CD4-positive, alpha-beta T cell (primary cell): ENCODE measurements around the gene FAM209B. TPM values are rescaled to one million over a fixed set of nuclear protein-coding genes. Genes with fewer than 3 reads are reported as not detected.
A peak's percentile ranks its signal among the peaks of the same experiment; 100 is the strongest.

Experiments
- ATAC-seq: fragments of 200-7000 bp; cut with Tn5 transposase; one replicate; pipeline ENCODE4 v1.10.0; 2022; ENCODE audit warnings: mild to moderate bottlenecking; ENCODE audit not compliant: poor library complexity
- CTCF ChIA-PET: fragments of 350-600 bp; sonication (Branson Sonifier 250); formaldehyde crosslinking; loops from one replicate; lab custom pipeline; 2021; ENCODE audit warnings: antibody characterized with exemption, inconsistent platforms; lab: Charles Lee
- POLR2A ChIA-PET: fragments of 350-600 bp; sonication (Branson Sonifier 250); formaldehyde crosslinking; loops from one replicate; lab custom pipeline; 2021; ENCODE audit warnings: antibody characterized with exemption, inconsistent platforms; lab: Charles Lee
- DNase-seq, 14 experiments: peaks; one replicate each; pipeline ENCODE4 v3.0.0-alpha.2; 2013 to 2020; ENCODE audit warnings: mixed read lengths in 2 of 14
- H3K27ac ChIP-seq, 2 donors: one replicate each; pipeline versions ENCODE4 v1.5.1 to v1.7.0; 2013; ENCODE audit warnings: low read length in 2 of 2, low read depth in 1 of 2, mild to moderate bottlenecking in 1 of 2
- H3K27me3 ChIP-seq, 2 experiments: 1 replicate in 1 of 2; 2 replicates in 1 of 2; pipeline versions ENCODE4 v1.6.1 to v1.7.0; 2013; ENCODE audit warnings: low read length in 2 of 2, control low read depth in 1 of 2, mild to moderate bottlenecking in 1 of 2, moderate library complexity in 1 of 2; ENCODE audit not compliant: insufficient read depth in 2 of 2, control insufficient read depth in 1 of 2
- H3K36me3 ChIP-seq: one replicate; pipeline ENCODE4 v1.6.1; 2013; ENCODE audit warnings: low read length, control low read depth; ENCODE audit not compliant: insufficient read depth
- H3K4me1 ChIP-seq: one replicate; pipeline ENCODE4 v1.6.1; 2013; ENCODE audit warnings: low read length, control low read depth; ENCODE audit not compliant: insufficient read depth
- H3K4me3 ChIP-seq: one replicate; pipeline ENCODE4 v1.5.1; 2013; ENCODE audit warnings: mild to moderate bottlenecking, low read length, moderate library complexity
- H3K9me3 ChIP-seq, 2 experiments: 1 replicate in 1 of 2; 2 replicates in 1 of 2; pipeline versions ENCODE4 v1.6.1 to v1.7.0; 2013; ENCODE audit warnings: low read length in 2 of 2, mild to moderate bottlenecking in 2 of 2, control low read depth in 1 of 2, moderate library complexity in 1 of 2; ENCODE audit not compliant: control insufficient read depth in 1 of 2, insufficient read depth in 1 of 2
- H3K27ac Mint-ChIP-seq: one replicate; pipeline ENCODE4 v1.8.0; 2020; ENCODE audit warnings: mixed read lengths
- H3K27me3 Mint-ChIP-seq: one replicate; pipeline ENCODE4 v1.8.0; 2021; ENCODE audit warnings: mixed read lengths
- H3K36me3 Mint-ChIP-seq: one replicate; pipeline ENCODE4 v1.8.0; 2021; ENCODE audit warnings: low read depth, mixed read lengths
- H3K4me1 Mint-ChIP-seq: one replicate; pipeline ENCODE4 v1.8.0; 2021; ENCODE audit warnings: low read depth, mixed read lengths
- H3K4me3 Mint-ChIP-seq: one replicate; pipeline ENCODE4 v1.8.0; 2020; ENCODE audit warnings: mild to moderate bottlenecking, mixed read lengths
- H3K9me3 Mint-ChIP-seq: one replicate; pipeline ENCODE4 v1.8.0; 2020; ENCODE audit warnings: mixed read lengths
- CTCF ChIP-seq: fragments of 200-600 bp; IDR thresholded peaks from one replicate; pipeline ENCODE4 v1.8.0; 2022; ENCODE audit warnings: antibody characterized with exemption, mild to moderate bottlenecking
- intact Hi-C, 2 experiments: fragments of 100-400 bp; cut with DNase I in 1 of 2; cut with micrococcal nuclease in 1 of 2; formaldehyde crosslinking; loops; one replicate each; pipeline versions ENCODE4 v1.15.1 to v1.9.0; 2023 to 2025; cut with DNase I, micrococcal nuclease
- total RNA-seq, 174 experiments: library from RNA in 2 of 174; stranded (reverse) in 2 of 174; gene quantifications; one replicate each; pipeline ENCODE4 v1.2.3 and lab custom pipeline; 2021 to 2026

Gene FAM209B
- total RNA-seq, 2 experiments from 2014 or later, result 3.1 to 3.9 TPM

DNA sequence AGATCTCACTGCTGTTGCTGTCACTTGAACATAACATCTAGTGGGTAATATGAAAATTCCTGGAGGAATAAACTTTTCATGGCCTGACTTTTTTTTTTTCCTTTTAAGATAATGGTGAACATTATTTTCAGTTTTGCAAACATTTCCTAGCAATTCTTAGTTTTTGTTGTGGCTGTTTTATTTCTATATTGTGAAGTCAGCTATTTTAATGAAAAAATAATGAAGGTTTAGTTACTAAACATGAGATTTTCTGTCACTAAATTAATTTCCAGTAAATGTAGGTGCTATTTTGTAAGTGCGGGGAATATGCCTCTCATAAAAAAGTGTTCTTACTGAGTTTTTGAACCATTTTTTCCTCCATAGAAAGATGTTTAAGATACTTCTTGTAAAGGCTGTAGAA is 31.9 kb upstream of the FAM209B start:
- DNase-seq (no peak), ATAC-seq (no peak)
- Mint-ChIP-seq H3K4me3 (no peak overlapping the region), H3K36me3 (peaks cover 47% of the 10 kb centered on the region), H3K27ac (no peak overlapping the region), H3K27me3 (no peaks in the 10 kb centered on the region), H3K4me1 (peaks cover 36% of the 10 kb centered on the region), H3K9me3 (no peaks in the 10 kb centered on the region)
- Histone ChIP-seq H3K4me3 (no peak overlapping the region), H3K27me3 (no peaks in the 10 kb centered on the region), H3K4me1 (peaks cover 8% of the 10 kb centered on the region), H3K9me3 (no peaks in the 10 kb centered on the region), H3K36me3 (peaks cover 16% of the 10 kb centered on the region), H3K27ac (no peak overlapping the region)
- ChIA-PET POLR2A (no interaction called here), CTCF (no interaction called here)
- intact Hi-C loops, result no loop called here
- TF ChIP-seq CTCF, result no peak

DNA sequence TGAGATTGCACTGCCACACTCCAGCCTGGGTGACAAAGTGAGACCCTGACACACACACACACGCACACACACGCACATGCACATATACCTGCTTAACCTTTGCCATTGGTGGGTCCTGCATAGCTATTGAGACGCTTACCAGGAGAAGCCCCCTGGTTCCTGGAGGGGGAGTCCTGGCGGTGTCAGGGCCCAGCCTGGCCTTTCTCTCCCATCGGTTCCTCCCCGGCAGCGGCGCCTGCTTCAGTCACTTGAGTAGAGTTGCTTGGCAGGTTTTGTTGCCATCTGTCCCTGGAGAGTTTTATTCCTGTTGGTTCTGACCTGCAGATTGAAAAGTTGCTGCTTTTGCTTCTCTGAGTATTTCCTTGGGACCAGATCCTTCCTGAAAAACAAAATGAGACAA is 29.1 kb upstream of the FAM209B start:
- no peaks in the 10 kb centered on the region for H3K27me3 ChIP-seq
- H3K27ac Mint-ChIP-seq, result peak overlapping the region; percentile 72
- no peak overlapping the region for H3K4me3 ChIP-seq
- H3K36me3 ChIP-seq, result peaks cover 10% of the 10 kb centered on the region
- peaks cover 8% of the 10 kb centered on the region for H3K4me1 ChIP-seq
- H3K4me3 Mint-ChIP-seq, result peak overlapping the region; percentile 7
- TF ChIP-seq CTCF, result no peak
- CTCF ChIA-PET, result no interaction called here
- POLR2A ChIA-PET, result no interaction called here
- intact Hi-C loops, result loop anchor here in 1 of 2 experiments (1.0 to 2.0 kb wide), 2 partner anchors 104 to 111 kb away; partner anchors contain the start of genes AURKA and CSTF1
- no peaks in the 10 kb centered on the region for H3K9me3 Mint-ChIP-seq
- no peak overlapping the region for H3K27ac ChIP-seq
- ATAC-seq, result no peak
- H3K4me1 Mint-ChIP-seq, result peaks cover 32% of the 10 kb centered on the region
- no peaks in the 10 kb centered on the region for H3K27me3 Mint-ChIP-seq
- peaks cover 44% of the 10 kb centered on the region for H3K36me3 Mint-ChIP-seq
- H3K9me3 ChIP-seq, result no peaks in the 10 kb centered on the region
- no peak for DNase-seq

GRCh38 chr20:56504373-56505005 is 28.6 kb upstream of the FAM209B start:
- Histone ChIP-seq H3K27ac (no peak overlapping the region), H3K9me3 (no peaks in the 10 kb centered on the region), H3K27me3 (no peaks in the 10 kb centered on the region), H3K36me3 (peaks cover 10% of the 10 kb centered on the region), H3K4me1 (peaks cover 8% of the 10 kb centered on the region), H3K4me3 (no peak overlapping the region)
- H3K36me3 Mint-ChIP-seq, result peaks cover 48% of the 10 kb centered on the region
- ChIA-PET CTCF (no interaction called here), POLR2A (no interaction called here)
- intact Hi-C loops, result loop anchor here in 1 of 2 experiments (1.0 to 2.0 kb wide), 2 partner anchors 104 to 112 kb away; partner anchors contain the start of genes AURKA and CSTF1
- DNase-seq (peak in 7 of 14 experiments; percentile 5 to 51 (median 9)), ATAC-seq (peak; percentile 89)
- TF ChIP-seq CTCF, result peak; percentile 53
- peak overlapping the region; percentile 8 for H3K4me3 Mint-ChIP-seq
- H3K27me3 Mint-ChIP-seq, result no peaks in the 10 kb centered on the region
- H3K4me1 Mint-ChIP-seq, result peaks cover 32% of the 10 kb centered on the region
- H3K27ac Mint-ChIP-seq, result peak overlapping the region; percentile 72
- no peaks in the 10 kb centered on the region for H3K9me3 Mint-ChIP-seq
